ENCODE measurements around the gene TMCC2.
"Not testable (repeated sequence)": the region's sequence is repeated elsewhere in the genome, so short reads cannot be mapped to it uniquely, and the experiment has no call there.

The TMCC2 gene

DNA sequence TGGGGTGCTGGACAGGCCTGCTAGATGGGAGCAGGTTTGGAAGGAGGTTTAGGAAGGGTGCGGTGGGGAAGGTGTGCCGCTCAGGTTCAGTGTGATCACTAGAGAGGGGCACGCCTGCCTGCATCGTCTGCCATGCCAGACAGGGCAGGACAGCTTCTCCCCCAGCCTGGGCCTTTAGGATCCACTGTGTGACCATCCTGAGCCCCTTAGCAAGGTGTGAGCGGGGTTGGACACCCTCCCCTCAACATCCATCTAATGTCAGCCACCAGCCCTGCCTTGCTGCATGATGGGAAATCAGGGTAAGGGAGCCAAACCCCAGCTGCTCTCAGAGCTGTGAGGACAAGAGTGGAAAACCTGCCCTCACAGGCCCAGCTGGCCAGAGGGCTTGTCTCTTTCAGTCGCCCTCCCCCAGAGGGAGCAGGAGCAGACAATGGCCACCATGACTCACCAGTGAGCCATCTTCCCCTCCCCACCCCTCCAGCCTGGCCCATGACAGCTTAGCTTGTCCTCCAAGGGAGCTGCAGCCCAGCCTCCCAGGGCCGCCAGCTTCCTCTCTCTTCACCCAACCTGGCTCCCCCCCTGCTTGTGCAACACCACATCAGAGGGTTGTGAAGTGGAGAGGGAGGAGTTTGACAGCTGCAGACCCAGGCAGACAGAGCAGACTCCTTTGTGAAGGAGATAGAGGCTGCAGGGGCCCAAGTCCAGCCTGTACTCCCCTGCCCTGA lies 56.8 kb downstream of the TMCC2 start:
- peak; percentile 19 to 87 (median 59) for DNase-seq

- DNase-seq: peak in 2 of 4 experiments; percentile 41 to 57
These were observed 57.8 kb downstream of the TMCC2 start for GRCh38 chr1:205285381-205286101.

GRCh38 chr1:205286335-205286950 lies 58.7 kb downstream of the TMCC2 start:
- DNase-seq: peak in 2 of 4 experiments; percentile 28 to 38

- DNase-seq: no peak
These were observed 59.3 kb downstream of the TMCC2 start for GRCh38 chr1:205287076-205287475.

DNA sequence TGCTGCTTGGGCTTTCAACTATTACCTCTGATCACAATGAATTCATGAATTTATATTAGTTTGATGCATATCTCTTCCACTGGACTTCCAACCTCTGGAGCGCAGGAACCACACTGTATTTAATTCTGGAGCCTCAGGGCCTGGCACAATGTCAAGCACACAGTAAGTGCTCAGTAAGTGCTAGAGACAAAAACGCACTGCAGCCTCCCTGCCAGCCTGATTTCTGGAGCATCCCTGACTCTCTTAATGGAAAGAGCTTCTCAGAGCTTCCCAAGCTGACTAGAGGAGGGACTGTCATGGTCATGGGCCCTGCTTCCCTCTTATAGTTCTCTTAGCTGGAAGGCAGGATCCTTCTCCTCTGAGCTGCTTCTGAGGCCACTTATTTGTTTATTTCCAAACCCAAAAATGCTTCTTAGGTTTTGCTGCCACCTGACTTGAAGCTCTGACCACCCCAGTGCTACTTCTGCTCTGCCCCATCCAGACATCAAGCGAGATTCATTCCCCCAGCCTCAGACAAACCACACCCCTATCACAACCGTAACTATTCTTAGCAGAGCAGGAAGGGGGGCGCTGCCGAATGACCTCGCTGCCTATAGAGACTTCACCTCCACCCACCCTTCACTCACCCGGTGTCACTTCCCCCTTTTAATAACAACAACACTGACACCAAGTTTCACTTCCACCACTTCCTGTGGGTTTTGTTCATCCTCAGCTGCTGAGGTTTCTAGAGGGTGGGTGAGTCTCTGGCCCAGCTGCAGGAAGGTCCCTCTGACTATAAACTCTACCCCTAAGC lies 60.2 kb downstream of the TMCC2 start:
- peak; percentile 16 to 67 (median 40) for DNase-seq

DNA sequence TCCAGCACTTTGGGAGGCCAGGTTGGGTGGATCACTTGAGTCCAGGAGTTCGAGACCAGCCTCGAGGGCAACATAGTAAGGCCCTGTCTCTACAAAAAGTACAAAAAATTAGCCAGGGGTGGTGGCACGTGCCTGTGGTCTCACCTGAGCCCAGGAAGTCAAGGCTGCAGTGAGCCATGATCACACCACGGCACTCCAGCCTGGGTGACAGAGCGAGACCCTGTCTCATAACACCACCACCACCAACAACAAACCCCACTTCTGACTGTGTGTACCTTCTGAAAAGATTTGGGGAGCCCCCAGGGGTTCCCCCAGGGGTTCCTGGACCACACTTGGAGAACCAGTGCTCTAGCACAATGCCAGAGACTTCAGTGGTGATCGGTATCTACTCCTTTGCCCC lies 63.9 kb downstream of the TMCC2 start:
- no peak for DNase-seq

GRCh38 chr1:205293350-205294074 lies 65.8 kb downstream of the TMCC2 start:
- DNase-seq: no peak

DNA sequence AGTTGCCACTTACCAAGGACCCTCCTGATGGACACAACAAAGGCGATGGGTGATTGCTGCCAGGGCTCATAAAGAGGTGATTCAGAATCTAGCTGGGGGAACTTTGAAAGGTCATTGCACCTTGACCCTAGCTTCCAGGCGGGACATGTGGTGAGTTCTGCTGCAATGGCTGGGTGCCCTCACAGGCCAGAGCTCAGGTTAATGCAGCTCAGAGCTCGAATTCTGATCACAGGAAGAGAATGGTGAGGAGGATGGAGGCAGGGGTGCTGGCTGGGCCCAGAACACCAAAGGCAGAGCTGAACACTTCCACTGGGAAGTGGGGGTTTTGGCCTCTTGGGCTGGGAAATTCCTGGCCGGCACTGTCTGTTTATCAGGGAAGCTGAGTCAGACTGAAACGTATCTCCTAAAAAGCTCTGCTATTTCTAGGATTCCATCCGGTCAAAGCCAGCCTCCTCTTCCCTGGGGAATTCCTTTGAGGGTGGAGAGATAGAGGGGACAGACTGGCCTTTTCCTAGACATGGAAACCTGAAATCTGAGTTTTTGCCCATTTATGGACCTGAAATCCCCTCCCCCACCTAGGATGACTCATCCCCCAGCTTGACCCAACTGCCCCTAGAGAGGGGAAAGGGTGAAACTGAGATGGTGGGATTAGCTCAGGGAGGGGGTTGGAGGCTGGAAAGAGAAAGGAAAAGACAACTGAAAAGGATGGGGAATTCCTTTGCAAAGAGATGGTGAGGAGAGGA lies 66.6 kb downstream of the TMCC2 start:
- no peak for DNase-seq

- no peak for DNase-seq
These were observed 67.2 kb downstream of the TMCC2 start for GRCh38 chr1:205294934-205295333.

DNA sequence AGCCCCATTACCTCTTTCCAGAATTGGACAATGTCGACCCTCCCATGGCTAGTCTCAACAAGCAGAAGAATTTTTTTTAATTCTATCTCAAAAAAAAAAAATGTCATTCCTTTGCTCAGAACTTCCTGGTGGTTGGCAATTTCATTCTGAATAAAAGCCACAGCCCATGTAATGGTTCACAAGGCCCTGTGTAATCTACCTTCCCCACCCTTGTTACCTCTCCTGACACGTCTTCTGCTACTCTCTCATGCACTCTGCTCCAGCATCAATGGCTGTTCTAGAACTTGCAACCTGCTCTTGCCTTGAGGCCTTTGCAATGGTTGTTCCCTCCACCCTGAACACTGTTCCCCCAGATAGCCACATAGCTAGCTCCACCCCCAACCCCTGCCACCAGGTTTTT lies 68.4 kb downstream of the TMCC2 start:
- DNase-seq: no peak

DNA sequence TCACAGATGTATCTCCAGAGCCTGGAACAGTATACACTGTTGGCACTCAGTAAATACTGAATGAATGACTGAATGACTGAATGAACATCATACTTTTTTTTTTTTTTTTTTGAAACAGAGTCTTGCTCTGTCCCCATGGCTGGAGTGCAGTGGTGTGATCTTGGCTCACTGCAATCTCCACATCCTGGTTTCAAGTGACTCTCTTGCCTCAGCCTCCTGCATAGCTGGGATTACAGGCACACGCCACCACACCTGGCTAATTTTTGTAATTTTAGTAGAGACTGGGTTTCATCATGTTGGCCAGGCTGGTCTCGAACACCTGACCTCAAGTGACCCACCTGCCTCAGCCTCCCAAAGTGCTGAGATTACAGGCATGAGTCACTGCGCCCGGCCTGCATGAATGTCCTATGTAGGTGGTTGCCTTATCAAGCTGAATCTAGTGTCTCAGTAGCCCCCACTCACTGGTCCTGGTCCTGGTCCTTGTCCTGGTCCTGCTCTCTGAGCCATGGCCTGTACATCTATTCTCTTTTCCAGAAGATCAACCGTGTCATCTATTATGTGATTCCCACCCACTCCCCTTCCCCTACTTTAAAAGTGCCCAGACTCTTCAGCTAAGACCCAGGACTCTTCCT lies 69.9 kb downstream of the TMCC2 start:
- DNase-seq: not testable (repeated sequence)

DNA sequence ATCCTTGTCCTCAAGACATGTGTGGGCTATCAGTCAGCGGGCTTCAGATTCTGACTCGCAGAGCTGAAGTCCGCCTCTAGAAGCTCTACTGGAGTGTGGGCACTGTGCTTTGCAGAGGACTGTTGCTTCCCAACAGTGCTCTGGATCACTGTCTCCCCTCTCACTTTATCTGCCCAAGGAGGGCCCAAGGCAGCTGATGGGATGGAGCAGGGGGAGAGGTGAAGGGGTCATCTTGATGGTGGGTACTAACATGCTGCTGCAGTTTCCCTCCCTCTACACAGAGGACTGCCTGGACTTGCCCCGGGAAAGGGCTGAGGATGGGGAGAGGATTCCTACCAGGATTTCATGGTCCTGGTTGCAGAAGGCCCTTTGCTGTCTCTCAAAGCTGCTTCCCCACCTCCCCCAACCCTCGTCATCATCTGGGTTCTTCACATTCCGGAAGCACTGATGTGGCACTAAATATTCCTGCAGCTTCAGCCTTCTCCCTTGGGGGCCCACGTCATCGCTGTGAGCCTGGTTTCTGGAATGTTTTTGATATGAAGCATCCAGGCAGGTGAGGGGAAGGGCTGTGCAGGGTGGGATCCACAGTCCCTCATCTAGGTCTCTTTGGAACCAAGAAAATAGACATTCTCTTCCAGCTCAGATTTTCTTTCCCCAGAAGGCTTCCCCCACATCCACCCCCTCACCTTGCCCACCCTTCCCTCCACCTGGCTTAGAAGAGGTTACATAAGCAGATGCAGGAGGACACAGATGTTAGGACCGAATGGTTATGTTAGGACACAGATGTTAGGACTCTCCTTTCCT lies 70.6 kb downstream of the TMCC2 start:
- DNase-seq: no peak

DNA sequence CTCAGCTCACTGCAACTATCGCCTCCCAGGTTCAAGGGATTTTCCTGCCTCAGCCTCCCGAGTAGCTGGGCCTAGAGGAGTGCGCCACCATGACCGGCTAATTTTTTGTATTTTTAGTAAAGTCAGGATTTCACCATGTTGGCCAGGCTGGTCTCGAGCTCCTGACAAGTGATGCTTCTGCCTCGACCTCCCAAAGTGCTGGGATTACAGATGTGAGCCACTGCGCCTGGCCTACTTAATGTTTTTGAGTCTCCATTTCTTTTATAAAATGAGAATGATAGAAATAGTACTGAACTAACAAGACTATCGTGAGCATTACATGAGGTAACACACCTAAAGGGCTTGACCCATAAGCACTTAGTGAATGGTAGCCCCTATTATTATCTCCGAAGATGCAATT lies 72.4 kb downstream of the TMCC2 start:
- DNase-seq: no peak

DNA sequence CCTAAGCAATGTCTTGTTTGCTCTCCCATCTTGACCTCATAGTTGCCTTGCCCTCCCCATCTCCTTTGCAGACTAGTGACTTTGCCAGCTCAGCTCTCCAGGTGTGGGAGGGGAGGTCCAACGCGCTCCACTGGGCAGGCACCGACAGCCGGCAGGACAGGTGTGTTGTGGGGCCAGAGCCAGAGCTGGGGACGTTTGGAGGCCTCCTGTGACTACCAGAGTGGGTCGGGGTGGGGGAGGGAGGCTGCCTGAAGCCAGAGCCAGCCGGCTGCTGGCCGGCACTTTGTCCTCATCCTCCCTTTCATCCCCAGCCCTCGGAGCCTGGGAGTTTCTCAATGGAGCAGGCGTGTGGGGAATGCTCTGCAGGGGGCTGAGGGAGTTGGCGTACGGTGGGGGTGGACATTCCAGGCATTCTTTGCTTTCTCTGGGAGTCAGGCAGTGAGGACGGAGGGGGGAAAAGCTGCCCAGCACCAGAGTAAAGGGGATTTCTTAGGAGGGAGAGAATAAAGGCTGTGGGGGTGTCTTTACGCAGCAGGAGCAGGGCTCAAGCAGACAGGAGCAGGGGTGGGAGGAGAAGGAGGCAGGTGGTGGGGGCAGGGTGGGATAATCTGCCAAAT lies 73.6 kb downstream of the TMCC2 start:
- no peak for DNase-seq

GRCh38 chr1:205301842-205302588 lies 74.3 kb downstream of the TMCC2 start:
- no peak for DNase-seq

DNA sequence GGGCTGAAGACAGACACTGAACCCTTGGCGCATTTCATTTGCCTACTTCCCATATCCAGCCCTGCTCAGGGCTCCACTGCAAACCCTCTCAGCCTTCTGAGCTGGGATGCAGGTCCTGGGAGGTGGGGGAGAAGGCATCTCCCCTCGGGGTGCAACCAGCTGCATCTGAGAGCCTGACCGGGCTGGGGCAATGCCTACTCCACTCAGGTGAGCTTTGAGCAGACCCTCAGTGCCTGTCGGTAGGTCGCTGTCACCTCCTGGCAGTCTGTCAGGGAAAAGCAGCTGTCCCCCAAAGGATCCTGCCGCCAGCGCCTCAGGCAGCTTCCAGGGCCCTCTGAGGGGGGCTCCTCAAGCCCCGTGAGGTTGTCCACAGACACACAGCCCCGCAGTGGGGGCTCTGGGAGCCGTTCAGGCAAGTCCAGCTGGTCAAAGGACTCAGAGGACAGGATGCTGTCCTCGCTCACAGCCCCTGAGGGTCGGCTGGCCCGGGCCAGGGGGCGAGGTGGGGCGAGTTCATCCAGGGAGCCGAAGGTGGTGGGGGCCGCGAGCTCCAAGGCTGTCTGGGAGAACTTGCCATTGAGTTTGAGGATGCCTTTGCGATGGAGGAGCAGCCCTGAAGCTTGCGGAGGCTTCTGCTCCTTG lies 75.6 kb downstream of the TMCC2 start:
- DNase-seq: no peak

DNA sequence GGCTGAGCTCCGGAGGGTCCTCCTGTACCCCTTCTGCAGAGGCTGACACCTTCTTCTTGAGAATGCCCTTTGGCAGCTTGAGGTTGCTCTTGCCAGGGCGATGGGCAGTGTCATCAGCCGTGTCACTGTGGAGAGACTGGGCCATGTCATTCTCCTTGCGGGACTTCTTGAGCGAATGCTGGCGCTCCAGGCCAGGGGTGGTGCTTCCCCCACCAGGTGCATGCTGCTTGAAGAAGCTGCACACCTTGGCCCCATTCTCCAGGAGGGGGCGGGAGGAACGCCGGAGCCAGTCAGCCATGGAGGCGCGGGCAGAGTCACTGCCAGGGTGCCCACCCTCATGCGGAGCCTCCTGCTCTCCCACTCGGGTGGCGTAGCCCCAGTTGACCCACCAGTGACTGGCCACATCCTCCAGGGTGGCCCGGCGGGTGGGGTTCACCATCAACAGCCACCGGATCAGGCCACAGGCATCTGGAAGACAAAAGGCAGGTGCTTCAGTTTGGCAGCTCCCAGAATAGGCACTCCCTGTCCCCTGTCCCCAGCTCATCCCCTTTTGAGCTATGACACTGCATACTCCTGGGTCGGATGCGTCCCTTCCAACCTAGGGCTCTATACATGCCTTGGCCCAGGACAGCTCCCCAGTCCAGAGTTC lies 76.4 kb downstream of the TMCC2 start:
- no peak for DNase-seq

- no peak for DNase-seq
These were observed 76.9 kb downstream of the TMCC2 start for GRCh38 chr1:205304695-205305070.
